DMS 273 treated with DMSO at 0.1 percent for 48 hours (cell line): ENCODE data around the gene ABCC1.
A peak's percentile ranks its signal among the peaks of the same experiment; 100 is the strongest.
"Not testable (repeated sequence)": the region's sequence is repeated elsewhere in the genome, so short reads cannot be mapped to it uniquely, and the experiment has no call there.

Source experiments
- DNase-seq: peaks from one replicate; lab custom pipeline; 2025; lab: John Stamatoyannopoulos, UW

The ABCC1 gene

GRCh38 chr16:15946257-15947044 is 3.0 kb upstream of the ABCC1 start:
- DNase-seq: no peak

- DNase-seq: no peak
Observed at GRCh38 chr16:15947983-15948509, 1.4 kb upstream of the ABCC1 start.

GRCh38 chr16:15948532-15949209 is 745 bp upstream of the ABCC1 start:
- no peak for DNase-seq

- peak; percentile 20 for DNase-seq
Observed at GRCh38 chr16:15950161-15950854, 892 bp downstream of the ABCC1 start.

GRCh38 chr16:15950869-15951268 is 1.5 kb downstream of the ABCC1 start:
- no peak for DNase-seq

GRCh38 chr16:15951852-15952251 is 2.4 kb downstream of the ABCC1 start:
- DNase-seq: no peak

GRCh38 chr16:15952265-15952711 is 2.9 kb downstream of the ABCC1 start:
- DNase-seq: no peak

- no peak for DNase-seq
Observed at GRCh38 chr16:15953477-15953876, 4.1 kb downstream of the ABCC1 start.

- DNase-seq: no peak
Observed at GRCh38 chr16:15953929-15954813, 4.8 kb downstream of the ABCC1 start.

GRCh38 chr16:15954814-15955151 is 5.4 kb downstream of the ABCC1 start:
- DNase-seq: no peak

GRCh38 chr16:15955425-15955824 is 6.0 kb downstream of the ABCC1 start:
- DNase-seq: no peak

- not testable (repeated sequence) for DNase-seq
Observed at GRCh38 chr16:15956106-15956505, 6.7 kb downstream of the ABCC1 start.

GRCh38 chr16:15958703-15959348 is 9.4 kb downstream of the ABCC1 start:
- DNase-seq: no peak

GRCh38 chr16:15960124-15960971 is 10.9 kb downstream of the ABCC1 start:
- DNase-seq: no peak

GRCh38 chr16:15961060-15961511 is 11.7 kb downstream of the ABCC1 start:
- no peak for DNase-seq

GRCh38 chr16:15961571-15962090 is 12.2 kb downstream of the ABCC1 start:
- no peak for DNase-seq

- DNase-seq: no peak
Observed at GRCh38 chr16:15963307-15963910, 14.0 kb downstream of the ABCC1 start.

- no peak for DNase-seq
Observed at GRCh38 chr16:15966420-15966819, 17.0 kb downstream of the ABCC1 start.

GRCh38 chr16:15966836-15967546 is 17.6 kb downstream of the ABCC1 start:
- no peak for DNase-seq
